Hematopoietic multipotent progenitor cell treated with erythropoietin and hydrocortisone succinate and interleukin-3 and kit ligand, for 17 days (in vitro differentiated cells): ENCODE data around the gene POLR2B.
"Not testable (repeated sequence)": the region's sequence is repeated elsewhere in the genome, so short reads cannot be mapped to it uniquely, and the experiment has no call there.

Experiments
- DNase-seq: peaks from one replicate; pipeline ENCODE4 v3.0.0-alpha.2; 2015; ENCODE audit warnings: low spot score

The POLR2B gene

GRCh38 chr4:56986952-56987351 is 8.3 kb downstream of the POLR2B start:
- no peak for DNase-seq

GRCh38 chr4:56990109-56990905 is 11.6 kb downstream of the POLR2B start:
- DNase-seq, result no peak

DNA sequence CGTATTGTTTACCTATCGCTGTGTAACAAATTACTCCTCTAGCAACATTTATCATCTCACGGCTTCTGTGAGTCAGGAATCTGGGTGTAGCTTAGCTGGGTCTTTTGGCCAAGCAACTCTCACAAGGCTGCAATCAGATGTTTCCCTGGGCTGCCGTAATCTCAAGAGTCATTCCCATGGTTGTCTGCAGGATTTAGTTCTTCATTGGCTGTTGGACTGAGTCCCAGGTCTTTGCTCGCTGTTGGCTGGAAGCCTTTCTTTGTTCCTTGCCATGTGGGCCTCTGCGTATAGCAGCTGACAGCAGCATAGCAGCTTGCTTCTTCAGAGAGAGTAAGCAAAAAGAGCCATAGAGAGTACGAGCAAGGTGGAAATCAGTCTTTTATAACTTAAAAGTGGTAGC is 16.8 kb downstream of the POLR2B start:
- no peak for DNase-seq

- no peak for DNase-seq
Measured at GRCh38 chr4:56999751-57000150, 21.1 kb downstream of the POLR2B start.

DNA sequence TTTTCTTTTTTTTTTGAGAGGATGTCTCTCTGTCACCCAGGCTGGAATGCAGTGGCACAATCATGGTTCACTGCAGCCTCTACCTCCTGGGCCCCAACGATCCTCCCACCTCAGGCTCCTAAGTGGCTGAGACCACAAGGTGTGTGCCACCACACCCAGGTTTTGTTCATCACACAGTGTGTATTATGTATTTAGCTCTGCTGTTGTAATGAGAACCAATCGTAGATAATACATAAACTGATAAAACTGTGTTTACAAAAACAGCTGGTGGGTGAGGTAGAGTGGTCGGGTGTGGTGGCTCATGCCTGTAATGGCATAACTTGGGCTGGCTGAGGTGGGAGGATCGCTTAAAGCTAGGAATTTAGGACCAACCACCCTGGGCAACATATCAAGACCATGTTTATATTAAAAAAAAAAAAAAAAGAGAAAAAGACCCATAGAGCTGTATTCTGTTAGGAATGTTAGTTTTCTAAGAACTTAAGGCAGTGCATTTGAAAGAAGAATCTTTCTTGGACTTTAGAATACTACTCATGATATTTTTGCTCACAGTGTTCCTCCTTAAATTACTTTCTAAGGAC is 34.9 kb downstream of the POLR2B start:
- no peak for DNase-seq

- no peak for DNase-seq
Measured at GRCh38 chr4:57018980-57019379, 40.3 kb downstream of the POLR2B start.

DNA sequence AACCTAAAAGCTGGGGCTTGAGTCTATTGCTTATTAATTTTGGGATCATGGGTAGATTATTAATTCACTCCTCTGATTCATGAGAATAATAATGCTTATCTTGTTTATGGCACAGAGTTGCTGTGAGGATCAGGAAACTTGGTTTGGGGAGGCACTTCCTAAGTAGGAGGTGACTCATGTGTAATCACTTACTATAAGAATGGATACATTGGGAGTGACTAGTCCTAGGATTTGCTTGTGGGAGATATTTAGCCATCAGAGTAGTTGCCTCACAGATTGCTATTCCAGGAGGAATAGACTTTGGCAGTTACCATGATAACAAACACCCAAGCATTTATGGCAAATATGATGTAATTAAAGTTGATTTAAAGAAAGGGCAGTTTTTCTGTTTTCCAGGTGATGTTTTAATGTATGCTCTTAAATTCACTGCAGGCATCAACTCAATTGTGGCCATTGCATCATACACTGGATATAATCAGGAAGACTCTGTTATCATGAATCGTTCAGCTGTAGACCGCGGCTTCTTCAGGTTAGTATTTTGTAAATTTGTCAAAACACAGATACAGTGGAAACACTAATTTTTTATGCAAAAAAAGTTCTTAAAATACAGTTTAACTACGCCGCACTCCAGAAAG is 41.9 kb downstream of the POLR2B start:
- DNase-seq, result no peak

DNA sequence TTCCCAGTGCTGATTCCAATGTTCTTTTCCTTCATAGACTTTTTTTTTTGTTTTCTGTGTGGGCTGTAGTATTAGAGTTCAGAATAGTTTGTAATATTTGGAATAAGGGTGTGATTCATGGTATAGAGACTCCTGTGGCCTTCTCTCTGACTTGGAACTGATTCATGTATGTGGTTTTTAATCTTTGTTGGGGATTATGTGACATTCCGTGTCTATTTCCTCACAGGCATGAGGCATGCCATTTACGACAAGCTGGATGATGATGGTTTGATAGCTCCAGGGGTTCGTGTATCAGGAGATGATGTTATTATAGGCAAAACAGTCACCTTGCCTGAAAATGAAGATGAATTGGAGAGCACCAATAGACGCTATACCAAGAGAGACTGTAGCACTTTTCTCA is 44.4 kb downstream of the POLR2B start:
- no peak for DNase-seq

- DNase-seq, result no peak
Measured at GRCh38 chr4:57034520-57034919, 55.8 kb downstream of the POLR2B start.

GRCh38 chr4:57037982-57038604 is 59.4 kb downstream of the POLR2B start:
- DNase-seq, result no peak

DNA sequence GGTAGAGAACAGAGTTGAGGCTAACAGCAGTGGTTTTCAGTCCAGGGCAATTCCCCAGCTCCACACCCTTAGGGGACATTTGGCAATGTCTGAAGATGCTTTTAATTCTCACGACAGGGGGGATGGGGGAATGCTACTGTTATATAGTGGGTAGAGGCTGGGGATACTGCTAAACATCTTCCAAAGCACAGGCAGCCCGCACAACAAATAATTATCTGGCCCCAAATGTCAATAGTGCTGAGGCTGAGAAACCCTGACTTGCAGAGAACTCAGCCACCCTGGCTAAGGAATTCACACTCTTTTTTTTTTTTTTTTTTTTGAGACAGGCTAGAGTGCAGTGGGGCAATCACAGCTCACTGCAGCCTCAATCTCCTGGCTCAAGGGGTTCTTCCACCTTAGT is 60.6 kb downstream of the POLR2B start:
- no peak for DNase-seq

GRCh38 chr4:57040510-57040909 is 61.8 kb downstream of the POLR2B start:
- DNase-seq, result no peak

- DNase-seq, result no peak
Measured at GRCh38 chr4:57041020-57041419, 62.3 kb downstream of the POLR2B start.

- DNase-seq, result no peak
Measured at GRCh38 chr4:57042711-57043169, 64.0 kb downstream of the POLR2B start.

- DNase-seq, result no peak
Measured at GRCh38 chr4:57043347-57044251, 64.9 kb downstream of the POLR2B start.

DNA sequence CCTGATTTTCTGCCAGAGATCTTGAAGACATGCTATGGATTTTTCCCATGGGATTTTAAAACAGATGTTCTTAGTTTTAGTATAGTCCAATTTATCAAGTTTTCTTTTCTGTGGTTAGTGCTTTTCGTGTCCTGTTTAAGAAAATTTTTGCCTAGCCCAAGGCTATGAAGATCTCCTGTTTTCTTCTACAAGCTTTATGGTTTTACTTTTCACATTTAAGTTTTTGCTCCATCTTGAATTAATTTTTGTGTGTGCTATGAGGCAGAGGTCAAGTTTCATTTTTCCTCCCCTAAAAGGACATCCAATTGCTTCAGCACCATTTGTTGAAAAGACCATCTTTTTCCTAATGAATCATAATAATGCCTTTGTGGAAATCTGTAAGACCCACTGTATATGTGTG is 65.6 kb downstream of the POLR2B start:
- no peak for DNase-seq

- no peak for DNase-seq
Measured at GRCh38 chr4:57044996-57045395, 66.3 kb downstream of the POLR2B start.

DNA sequence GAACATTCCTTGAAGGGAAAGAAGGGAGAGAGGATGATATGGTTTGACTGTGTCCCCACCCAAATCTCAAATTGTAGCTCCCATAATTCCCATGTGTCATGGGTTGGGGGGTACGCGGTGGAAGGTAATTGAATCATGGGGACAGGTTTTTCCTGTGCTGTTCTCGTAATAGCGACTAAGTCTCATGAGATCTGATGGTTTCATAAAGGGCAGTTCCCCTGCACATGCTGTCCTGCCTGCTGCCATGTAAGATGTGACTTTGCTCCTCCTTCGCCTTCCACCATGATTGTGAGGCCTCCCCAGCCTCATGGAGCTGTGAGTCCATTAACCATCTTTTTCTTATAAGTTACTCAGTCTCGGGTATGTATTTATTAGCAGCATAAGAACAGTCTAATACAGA is 68.3 kb downstream of the POLR2B start:
- DNase-seq, result not testable (repeated sequence)

DNA sequence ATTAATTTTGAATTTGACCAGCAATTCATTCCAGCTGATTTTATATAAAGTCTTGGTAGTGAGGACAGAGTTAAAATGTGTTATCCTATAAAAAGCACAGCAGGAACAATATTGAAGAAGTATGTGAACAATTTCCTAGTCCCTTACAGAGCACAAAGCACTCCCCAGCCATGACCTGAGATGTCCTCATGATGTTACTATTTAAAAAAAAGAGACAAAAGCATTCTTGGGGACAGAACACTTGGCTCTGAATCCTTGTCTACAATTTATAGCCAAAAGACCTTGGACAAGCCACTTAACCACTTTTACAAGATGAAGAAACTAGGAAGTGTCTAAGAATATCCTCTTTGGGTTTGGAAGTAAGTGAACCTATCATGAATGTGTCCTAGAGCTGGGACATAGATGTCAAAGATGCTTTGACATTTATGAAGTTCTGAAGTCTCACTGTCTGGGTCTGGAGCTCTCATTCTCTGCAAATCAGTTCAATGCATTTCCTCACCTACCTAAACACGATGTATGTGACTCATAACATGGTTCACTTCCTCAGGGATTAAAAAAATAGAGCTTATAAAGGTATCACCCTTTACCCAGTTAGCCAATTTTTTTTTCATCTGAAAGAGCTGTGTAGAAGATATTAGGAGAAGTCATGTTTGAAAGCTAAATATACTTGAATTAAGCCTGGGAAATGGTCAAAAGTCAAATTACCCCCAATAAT is 70.1 kb downstream of the POLR2B start:
- DNase-seq, result no peak

DNA sequence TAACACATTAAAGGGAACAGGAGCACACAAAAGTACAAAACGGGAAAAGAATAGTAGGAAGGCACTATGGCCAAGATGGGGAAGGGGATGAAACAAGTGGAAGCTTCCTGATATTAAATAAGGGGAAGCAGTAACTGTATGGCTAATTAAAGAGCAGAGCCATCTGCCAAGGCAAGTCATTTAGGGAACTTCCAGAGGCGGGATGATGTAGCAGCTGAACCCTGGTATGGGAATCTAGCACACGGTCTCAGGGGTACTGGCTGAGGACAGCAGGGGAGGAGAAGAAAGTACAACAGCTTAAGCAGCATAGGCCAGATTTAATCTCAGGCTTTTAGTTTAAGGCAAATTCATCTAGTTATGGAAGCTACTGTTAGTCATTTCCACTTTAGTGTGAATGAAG is 72.4 kb downstream of the POLR2B start:
- DNase-seq, result no peak

DNA sequence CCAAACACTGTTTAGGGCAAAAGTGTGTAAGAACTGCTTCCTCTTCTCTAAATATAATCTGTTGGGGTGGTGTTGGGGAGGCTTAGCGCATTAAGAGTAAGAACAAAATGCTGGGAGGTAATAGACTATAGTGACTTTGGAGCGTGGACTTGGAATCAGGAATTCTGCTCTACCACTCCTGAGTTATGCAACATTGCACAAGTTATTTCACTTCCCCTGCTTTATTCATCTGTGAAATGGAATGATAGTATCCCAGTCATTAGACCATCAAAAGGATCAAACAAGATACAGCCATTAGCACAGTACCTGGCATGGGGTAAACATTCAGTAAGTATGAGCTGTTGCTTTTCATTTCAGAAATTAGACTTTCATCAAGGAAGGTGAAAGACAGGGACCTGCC is 72.8 kb downstream of the POLR2B start:
- DNase-seq, result no peak
